ENCODE results near the gene EFCC1.

DNA sequence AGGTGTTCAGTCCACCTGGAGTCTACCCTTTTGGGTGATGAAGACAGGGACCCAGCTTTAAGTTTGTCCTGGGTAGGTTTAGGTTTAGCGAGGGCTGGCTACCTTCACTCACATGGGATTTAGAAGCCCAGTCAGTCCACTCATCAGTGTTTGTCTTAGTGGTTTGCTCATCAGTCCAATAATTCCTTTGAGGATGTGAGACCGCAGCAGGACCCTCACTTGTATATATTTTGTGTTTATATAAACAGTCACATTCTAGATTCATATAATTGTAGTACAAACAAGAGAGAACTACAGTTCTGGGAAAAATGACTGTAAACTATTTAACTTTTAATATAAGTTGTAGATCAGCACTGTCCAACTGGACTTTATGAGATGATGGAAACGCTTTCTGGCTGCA is 18.2 kb downstream of the EFCC1 start:
- TF ChIP-seq, protein P1, sequence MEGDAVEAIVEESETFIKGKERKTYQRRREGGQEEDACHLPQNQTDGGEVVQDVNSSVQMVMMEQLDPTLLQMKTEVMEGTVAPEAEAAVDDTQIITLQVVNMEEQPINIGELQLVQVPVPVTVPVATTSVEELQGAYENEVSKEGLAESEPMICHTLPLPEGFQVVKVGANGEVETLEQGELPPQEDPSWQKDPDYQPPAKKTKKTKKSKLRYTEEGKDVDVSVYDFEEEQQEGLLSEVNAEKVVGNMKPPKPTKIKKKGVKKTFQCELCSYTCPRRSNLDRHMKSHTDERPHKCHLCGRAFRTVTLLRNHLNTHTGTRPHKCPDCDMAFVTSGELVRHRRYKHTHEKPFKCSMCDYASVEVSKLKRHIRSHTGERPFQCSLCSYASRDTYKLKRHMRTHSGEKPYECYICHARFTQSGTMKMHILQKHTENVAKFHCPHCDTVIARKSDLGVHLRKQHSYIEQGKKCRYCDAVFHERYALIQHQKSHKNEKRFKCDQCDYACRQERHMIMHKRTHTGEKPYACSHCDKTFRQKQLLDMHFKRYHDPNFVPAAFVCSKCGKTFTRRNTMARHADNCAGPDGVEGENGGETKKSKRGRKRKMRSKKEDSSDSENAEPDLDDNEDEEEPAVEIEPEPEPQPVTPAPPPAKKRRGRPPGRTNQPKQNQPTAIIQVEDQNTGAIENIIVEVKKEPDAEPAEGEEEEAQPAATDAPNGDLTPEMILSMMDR (IDR thresholded peaks at IDR 0.05) = no peak
- TF ChIP-seq POLR2A (IDR thresholded peaks at IDR 0.05) = no peak

Data from esophagus squamous epithelium (tissue), 4 donors.